K562 (cell line): ENCODE measurements around the gene PLXNA3. TPM values are rescaled to one million over a fixed set of nuclear protein-coding genes. Genes with fewer than 3 reads are reported as not detected.

ENCODE experiments used
- microRNA-seq: library from miRNA; unstranded; fragments of <30 nt; microRNA quantifications from one replicate; pipeline ENCODE4, GENCODE V29; 2018; ENCODE audit warnings: borderline microRNAs expressed
- polyA plus RNA-seq, 8 experiments: library from polyadenylated mRNA; depleted of rRNA in 4 of 8; stranded (reverse) in 5 of 8; unstranded in 3 of 8; fragments of >200 nt; fragmentation: Nextera tagmentation in 2 of 8; fragmentation: Illumina TruSeq in 1 of 8; extraction: Ambion mirVana in 2 of 8; extraction: Trizol in 1 of 8; gene quantifications; 2 replicates each; pipeline versions ENCODE4 v1.2.1 to v1.2.3, GENCODE V29; 2011 to 2014; ENCODE audit warnings: inconsistent platforms in 1 of 8, missing spikeins in 1 of 8
- small RNA-seq: library from RNA; depleted of rRNA; stranded (forward); fragments of <200 nt; gene quantifications from one replicate; pipeline ENCODE3, GENCODE V24; 2014
- total RNA-seq, 7 experiments: library from RNA; depleted of rRNA in 6 of 7; stranded (reverse); fragments of >200 nt in 6 of 7; fragmentation: Illumina TruSeq in 2 of 7; extraction: Trizol in 2 of 7; gene quantifications; 2 replicates each; pipeline versions ENCODE4 v1.2.1 to v1.2.3, GENCODE V29; 2011 to 2021; ENCODE audit warnings: low replicate concordance in 1 of 7

PLXNA3 gene
- total and polyA plus RNA-seq, 9 of the 15 experiments (the other 6 are each of a cell fraction or from before 2014, with no cell fraction given) = 0.32 to 47.8 (median 7.5) TPM

Small RNAs within 50 kb of the gene (microRNA-seq; reads per million reads assigned to microRNA genes)
- 0.36 reads per million for gene MIR6858

Small RNAs within 50 kb of the gene (small RNA-seq; reads per million reads assigned to genes)
- not detected for gene MIR6858
- gene RN7SL697P = not detected

Other genes with a start within 250 kb of the PLXNA3 start
Only the 7 nearest of the 21 such genes appear.
- 20.2 and 33.7 TPM in 2 replicates for gene TAFAZZIN, start 46.7 kb upstream of the PLXNA3 start, total RNA-seq (2014; rRNA removed)
- gene TAFAZZIN, start 46.7 kb upstream of the PLXNA3 start, total RNA-seq (2014; rRNA removed; fragmentation: Illumina TruSeq; extraction: Trizol) = 10.7 and 11.3 TPM in 2 replicates
- gene TAFAZZIN, start 46.7 kb upstream of the PLXNA3 start, total RNA-seq (2015; rRNA removed; fragmentation: Illumina TruSeq; extraction: Trizol) = 15.6 and 17.1 TPM in 2 replicates
- 29.6 and 32.2 TPM in 2 replicates for gene TAFAZZIN, start 46.7 kb upstream of the PLXNA3 start, total RNA-seq (2021)
- 24.0 and 39.6 TPM in 2 replicates for gene TAFAZZIN, start 46.7 kb upstream of the PLXNA3 start, polyA plus RNA-seq (2011; rRNA removed)
- gene TAFAZZIN, start 46.7 kb upstream of the PLXNA3 start, polyA plus RNA-seq (2014; fragmentation: Illumina TruSeq; extraction: Trizol) = 20.2 and 25.0 TPM in 2 replicates
- under 1 TPM; 0.49 to 0.64 TPM for gene TAFAZZIN, start 46.7 kb upstream of the PLXNA3 start, polyA plus RNA-seq (2014; fragmentation: Nextera tagmentation; extraction: Ambion mirVana)
- 33.6 and 40.7 TPM in 2 replicates for gene TAFAZZIN, start 46.7 kb upstream of the PLXNA3 start, polyA plus RNA-seq (2014; rRNA removed)
- gene ATP6AP1, start 29.6 kb upstream of the PLXNA3 start, total RNA-seq (2014; rRNA removed) = 52.9 and 56.2 TPM in 2 replicates
- 26.5 and 30.1 TPM in 2 replicates for gene ATP6AP1, start 29.6 kb upstream of the PLXNA3 start, total RNA-seq (2014; rRNA removed; fragmentation: Illumina TruSeq; extraction: Trizol)
- gene ATP6AP1, start 29.6 kb upstream of the PLXNA3 start, total RNA-seq (2015; rRNA removed; fragmentation: Illumina TruSeq; extraction: Trizol) = 47.3 and 50.0 TPM in 2 replicates
- gene ATP6AP1, start 29.6 kb upstream of the PLXNA3 start, total RNA-seq (2021) = 75.6 and 81.4 TPM in 2 replicates
- gene ATP6AP1, start 29.6 kb upstream of the PLXNA3 start, polyA plus RNA-seq (2011; rRNA removed) = 60.7 and 93.2 TPM in 2 replicates
- 90.5 and 100 TPM in 2 replicates for gene ATP6AP1, start 29.6 kb upstream of the PLXNA3 start, polyA plus RNA-seq (2014; fragmentation: Illumina TruSeq; extraction: Trizol)
- 10 to 100 TPM in 1 of 2 experiments, 1 to 10 TPM in 1; 8.3 to 12.3 TPM for gene ATP6AP1, start 29.6 kb upstream of the PLXNA3 start, polyA plus RNA-seq (2014; fragmentation: Nextera tagmentation; extraction: Ambion mirVana)
- gene ATP6AP1, start 29.6 kb upstream of the PLXNA3 start, polyA plus RNA-seq (2014; rRNA removed) = 67.1 and 72.0 TPM in 2 replicates
- gene GDI1, start 21.1 kb upstream of the PLXNA3 start, total RNA-seq (2014; rRNA removed) = 37.5 and 76.5 TPM in 2 replicates
- 18.9 and 23.9 TPM in 2 replicates for gene GDI1, start 21.1 kb upstream of the PLXNA3 start, total RNA-seq (2014; rRNA removed; fragmentation: Illumina TruSeq; extraction: Trizol)
- gene GDI1, start 21.1 kb upstream of the PLXNA3 start, total RNA-seq (2015; rRNA removed; fragmentation: Illumina TruSeq; extraction: Trizol) = 27.4 and 30.4 TPM in 2 replicates
- gene GDI1, start 21.1 kb upstream of the PLXNA3 start, total RNA-seq (2021) = 54.6 and 61.1 TPM in 2 replicates
- 76.8 and 134 TPM in 2 replicates for gene GDI1, start 21.1 kb upstream of the PLXNA3 start, polyA plus RNA-seq (2011; rRNA removed)
- 73.2 and 82.6 TPM in 2 replicates for gene GDI1, start 21.1 kb upstream of the PLXNA3 start, polyA plus RNA-seq (2014; fragmentation: Illumina TruSeq; extraction: Trizol)
- 1 to 10 TPM in 1 of 2 experiments, under 1 TPM in 1; 0.97 to 2.2 TPM for gene GDI1, start 21.1 kb upstream of the PLXNA3 start, polyA plus RNA-seq (2014; fragmentation: Nextera tagmentation; extraction: Ambion mirVana)
- gene GDI1, start 21.1 kb upstream of the PLXNA3 start, polyA plus RNA-seq (2014; rRNA removed) = 78.1 and 86.1 TPM in 2 replicates
- 73.7 and 74.9 TPM in 2 replicates for gene FAM50A, start 14.1 kb upstream of the PLXNA3 start, total RNA-seq (2014; rRNA removed)
- gene FAM50A, start 14.1 kb upstream of the PLXNA3 start, total RNA-seq (2014; rRNA removed; fragmentation: Illumina TruSeq; extraction: Trizol) = 41.6 and 52.9 TPM in 2 replicates
- 65.7 and 67.3 TPM in 2 replicates for gene FAM50A, start 14.1 kb upstream of the PLXNA3 start, total RNA-seq (2015; rRNA removed; fragmentation: Illumina TruSeq; extraction: Trizol)
- 56.6 and 65.2 TPM in 2 replicates for gene FAM50A, start 14.1 kb upstream of the PLXNA3 start, total RNA-seq (2021)
- gene FAM50A, start 14.1 kb upstream of the PLXNA3 start, polyA plus RNA-seq (2011; rRNA removed) = 73.7 and 76.9 TPM in 2 replicates
- gene FAM50A, start 14.1 kb upstream of the PLXNA3 start, polyA plus RNA-seq (2014; fragmentation: Illumina TruSeq; extraction: Trizol) = 73.3 and 77.1 TPM in 2 replicates
- 1 to 10 TPM; 4.4 to 5.5 TPM for gene FAM50A, start 14.1 kb upstream of the PLXNA3 start, polyA plus RNA-seq (2014; fragmentation: Nextera tagmentation; extraction: Ambion mirVana)
- 105 and 114 TPM in 2 replicates for gene FAM50A, start 14.1 kb upstream of the PLXNA3 start, polyA plus RNA-seq (2014; rRNA removed)
- 125 and 144 TPM in 2 replicates for gene LAGE3, start 21.0 kb downstream of the PLXNA3 start, total RNA-seq (2014; rRNA removed)
- gene LAGE3, start 21.0 kb downstream of the PLXNA3 start, total RNA-seq (2014; rRNA removed; fragmentation: Illumina TruSeq; extraction: Trizol) = 21.0 and 29.7 TPM in 2 replicates
- gene LAGE3, start 21.0 kb downstream of the PLXNA3 start, total RNA-seq (2015; rRNA removed; fragmentation: Illumina TruSeq; extraction: Trizol) = 44.0 and 45.4 TPM in 2 replicates
- gene LAGE3, start 21.0 kb downstream of the PLXNA3 start, total RNA-seq (2021) = 116 and 120 TPM in 2 replicates
- gene LAGE3, start 21.0 kb downstream of the PLXNA3 start, polyA plus RNA-seq (2011; rRNA removed) = 35.8 and 45.0 TPM in 2 replicates
- 29.2 and 51.8 TPM in 2 replicates for gene LAGE3, start 21.0 kb downstream of the PLXNA3 start, polyA plus RNA-seq (2014; fragmentation: Illumina TruSeq; extraction: Trizol)
- 10 to 100 TPM; 28.2 to 31.1 TPM for gene LAGE3, start 21.0 kb downstream of the PLXNA3 start, polyA plus RNA-seq (2014; fragmentation: Nextera tagmentation; extraction: Ambion mirVana)
- 91.3 and 105 TPM in 2 replicates for gene LAGE3, start 21.0 kb downstream of the PLXNA3 start, polyA plus RNA-seq (2014; rRNA removed)
- gene UBL4A, start 28.3 kb downstream of the PLXNA3 start, total RNA-seq (2014; rRNA removed) = 140 and 170 TPM in 2 replicates
- gene UBL4A, start 28.3 kb downstream of the PLXNA3 start, total RNA-seq (2014; rRNA removed; fragmentation: Illumina TruSeq; extraction: Trizol) = 51.5 and 69.9 TPM in 2 replicates
- gene UBL4A, start 28.3 kb downstream of the PLXNA3 start, total RNA-seq (2015; rRNA removed; fragmentation: Illumina TruSeq; extraction: Trizol) = 99.9 and 100 TPM in 2 replicates
- gene UBL4A, start 28.3 kb downstream of the PLXNA3 start, total RNA-seq (2021) = 120 TPM in 2 replicates
- 73.9 and 78.4 TPM in 2 replicates for gene UBL4A, start 28.3 kb downstream of the PLXNA3 start, polyA plus RNA-seq (2011; rRNA removed)
- gene UBL4A, start 28.3 kb downstream of the PLXNA3 start, polyA plus RNA-seq (2014; fragmentation: Illumina TruSeq; extraction: Trizol) = 101 and 112 TPM in 2 replicates
- gene UBL4A, start 28.3 kb downstream of the PLXNA3 start, polyA plus RNA-seq (2014; fragmentation: Nextera tagmentation; extraction: Ambion mirVana) = 10 to 100 TPM; 15.2 to 31.7 TPM
- gene UBL4A, start 28.3 kb downstream of the PLXNA3 start, polyA plus RNA-seq (2014; rRNA removed) = 115 and 119 TPM in 2 replicates
- gene SLC10A3, start 32.3 kb downstream of the PLXNA3 start, total RNA-seq (2014; rRNA removed) = 21.7 and 28.6 TPM in 2 replicates
- gene SLC10A3, start 32.3 kb downstream of the PLXNA3 start, total RNA-seq (2014; rRNA removed; fragmentation: Illumina TruSeq; extraction: Trizol) = 5.5 and 9.6 TPM in 2 replicates
- 19.7 and 20.7 TPM in 2 replicates for gene SLC10A3, start 32.3 kb downstream of the PLXNA3 start, total RNA-seq (2015; rRNA removed; fragmentation: Illumina TruSeq; extraction: Trizol)
- 30.6 and 31.6 TPM in 2 replicates for gene SLC10A3, start 32.3 kb downstream of the PLXNA3 start, total RNA-seq (2021)
- 10.7 and 15.1 TPM in 2 replicates for gene SLC10A3, start 32.3 kb downstream of the PLXNA3 start, polyA plus RNA-seq (2011; rRNA removed)
- 16.7 and 33.1 TPM in 2 replicates for gene SLC10A3, start 32.3 kb downstream of the PLXNA3 start, polyA plus RNA-seq (2014; fragmentation: Illumina TruSeq; extraction: Trizol)
- 1 to 10 TPM; 5.2 to 6.0 TPM for gene SLC10A3, start 32.3 kb downstream of the PLXNA3 start, polyA plus RNA-seq (2014; fragmentation: Nextera tagmentation; extraction: Ambion mirVana)
- 26.2 and 33.4 TPM in 2 replicates for gene SLC10A3, start 32.3 kb downstream of the PLXNA3 start, polyA plus RNA-seq (2014; rRNA removed)